Measurements from ENCODE around the gene SDR39U1. TPM values are rescaled to one million over a fixed set of nuclear protein-coding genes. Genes with fewer than 3 reads are reported as not detected.

SDR39U1 gene
- total and polyA plus RNA-seq, 2 donors from 2014 or later, result 62.3 to 97.8 TPM

DNA sequence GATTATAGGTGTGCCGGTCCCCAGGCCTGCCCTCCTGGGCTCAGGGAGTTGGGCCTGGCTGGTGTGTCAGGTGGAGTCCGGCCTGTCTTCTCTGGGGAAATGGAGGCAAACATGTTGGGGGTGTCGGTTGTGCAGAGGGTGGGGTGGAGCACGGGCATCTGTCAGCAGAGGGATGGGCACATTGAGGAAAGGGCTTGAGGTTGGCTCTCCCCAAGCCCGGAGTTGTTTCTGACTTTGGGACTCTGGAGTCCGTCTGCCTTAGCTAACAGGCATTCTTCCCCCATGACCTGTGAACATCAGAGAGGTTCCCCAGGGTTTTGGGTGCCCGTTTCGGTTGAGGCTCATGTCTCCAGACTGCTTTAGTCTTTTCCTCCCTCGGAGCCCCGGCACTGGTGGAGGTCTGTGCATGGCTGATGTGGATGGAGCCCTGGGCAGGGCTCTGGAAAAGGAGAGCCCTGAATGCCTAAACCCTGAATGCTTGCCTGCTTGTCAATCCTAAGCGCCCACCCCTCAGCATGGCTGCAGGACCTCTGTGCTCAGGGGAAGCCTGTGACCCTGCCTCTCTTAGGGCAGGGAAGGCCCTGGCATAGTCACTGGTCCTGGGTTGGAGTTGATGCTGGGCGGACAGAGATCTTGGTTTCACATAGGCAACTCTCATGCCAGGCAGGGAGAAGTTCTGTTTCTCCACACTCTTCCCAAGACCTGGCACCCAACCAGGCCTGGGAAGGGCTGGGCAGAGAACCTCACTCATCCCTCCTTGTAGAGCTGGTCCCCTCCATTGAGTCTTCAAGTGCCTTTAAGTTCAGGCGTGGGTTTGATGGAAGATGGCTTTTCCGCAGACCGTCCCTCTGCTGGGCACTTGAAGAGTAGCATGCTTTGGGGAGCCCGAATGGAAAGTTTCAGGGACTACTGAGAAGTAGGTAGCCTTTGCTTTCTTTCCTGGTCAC lies 30.9 kb downstream of the SDR39U1 start:
- Histone ChIP-seq H3K9ac (ENCODE audit: low read length in 3 of 3) (no peak overlapping the region), H3K4me1 (ENCODE audit: control insufficient read depth in 2 of 3, insufficient read depth in 2 of 3, low read depth in 1 of 3, low read length in 3 of 3) (no peaks in the 10 kb centered on the region), H3K36me3 (ENCODE audit: control insufficient read depth in 2 of 3, insufficient read depth in 3 of 3, low read length in 3 of 3) (peaks cover 0 to 7% (median 2%) of the 10 kb centered on the region in 3 donors), H3K4me3 (ENCODE audit: low read length in 3 of 3) (no peak overlapping the region), H3K27me3 (ENCODE audit: control insufficient read depth, insufficient read depth, low read length) (no peaks in the 10 kb centered on the region), H3K9me3 (ENCODE audit: control insufficient read depth in 2 of 3, insufficient read depth in 1 of 3, low read length in 3 of 3) (no peaks in the 10 kb centered on the region), H3K27ac (ENCODE audit: low read depth in 2 of 2, low read length in 2 of 2) (no peak overlapping the region)
- DNase-seq, result peak in 3 of 5 donors; percentile 31 to 77 (median 41)
- no peak for FAIRE-seq
- TF ChIP-seq, protein P1, sequence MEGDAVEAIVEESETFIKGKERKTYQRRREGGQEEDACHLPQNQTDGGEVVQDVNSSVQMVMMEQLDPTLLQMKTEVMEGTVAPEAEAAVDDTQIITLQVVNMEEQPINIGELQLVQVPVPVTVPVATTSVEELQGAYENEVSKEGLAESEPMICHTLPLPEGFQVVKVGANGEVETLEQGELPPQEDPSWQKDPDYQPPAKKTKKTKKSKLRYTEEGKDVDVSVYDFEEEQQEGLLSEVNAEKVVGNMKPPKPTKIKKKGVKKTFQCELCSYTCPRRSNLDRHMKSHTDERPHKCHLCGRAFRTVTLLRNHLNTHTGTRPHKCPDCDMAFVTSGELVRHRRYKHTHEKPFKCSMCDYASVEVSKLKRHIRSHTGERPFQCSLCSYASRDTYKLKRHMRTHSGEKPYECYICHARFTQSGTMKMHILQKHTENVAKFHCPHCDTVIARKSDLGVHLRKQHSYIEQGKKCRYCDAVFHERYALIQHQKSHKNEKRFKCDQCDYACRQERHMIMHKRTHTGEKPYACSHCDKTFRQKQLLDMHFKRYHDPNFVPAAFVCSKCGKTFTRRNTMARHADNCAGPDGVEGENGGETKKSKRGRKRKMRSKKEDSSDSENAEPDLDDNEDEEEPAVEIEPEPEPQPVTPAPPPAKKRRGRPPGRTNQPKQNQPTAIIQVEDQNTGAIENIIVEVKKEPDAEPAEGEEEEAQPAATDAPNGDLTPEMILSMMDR (IDR thresholded peaks at IDR 0.05; ENCODE audit: borderline replicate concordance, extremely low read depth, insufficient read depth), result peak; percentile 56
- intact Hi-C loops (cut with DNase I), result no loop called here

DNA sequence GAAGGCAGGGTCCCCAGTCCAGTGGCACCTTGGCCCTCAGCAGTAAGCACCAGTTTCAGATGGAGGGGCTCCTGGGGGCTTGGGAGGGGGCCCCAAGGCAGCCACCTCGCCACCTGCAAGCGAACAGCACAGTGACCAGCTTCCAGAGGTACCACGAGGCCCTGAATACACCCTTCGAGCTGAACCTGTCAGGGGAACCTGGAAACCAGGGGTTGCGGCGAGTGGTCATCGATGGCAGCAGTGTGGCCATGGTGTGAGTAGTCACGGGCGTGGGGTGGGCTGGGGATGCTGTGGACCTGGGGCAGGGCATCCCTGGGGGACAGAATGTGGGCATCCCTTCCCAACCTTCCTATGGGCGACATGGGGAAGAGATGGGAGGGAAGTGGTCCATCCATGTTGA lies 32.6 kb downstream of the SDR39U1 start:
- Histone ChIP-seq H3K27ac (ENCODE audit: low read depth in 2 of 2, low read length in 2 of 2) (no peak overlapping the region), H3K9ac (ENCODE audit: low read length in 3 of 3) (no peak overlapping the region), H3K36me3 (ENCODE audit: control insufficient read depth in 2 of 3, insufficient read depth in 3 of 3, low read length in 3 of 3) (peaks cover 0 to 7% (median 2%) of the 10 kb centered on the region in 3 donors), H3K27me3 (ENCODE audit: control insufficient read depth, insufficient read depth, low read length) (no peaks in the 10 kb centered on the region), H3K9me3 (ENCODE audit: control insufficient read depth in 2 of 3, insufficient read depth in 1 of 3, low read length in 3 of 3) (no peaks in the 10 kb centered on the region), H3K4me3 (ENCODE audit: low read length in 3 of 3) (no peak overlapping the region), H3K4me1 (ENCODE audit: control insufficient read depth in 2 of 3, insufficient read depth in 2 of 3, low read depth in 1 of 3, low read length in 3 of 3) (no peaks in the 10 kb centered on the region)
- FAIRE-seq (no peak), DNase-seq (peak in 1 of 5 donors; percentile 29)
- TF ChIP-seq, protein P1 (IDR thresholded peaks at IDR 0.05; ENCODE audit: borderline replicate concordance, extremely low read depth, insufficient read depth), result no peak
- intact Hi-C loops (cut with DNase I), result no loop called here

DNA sequence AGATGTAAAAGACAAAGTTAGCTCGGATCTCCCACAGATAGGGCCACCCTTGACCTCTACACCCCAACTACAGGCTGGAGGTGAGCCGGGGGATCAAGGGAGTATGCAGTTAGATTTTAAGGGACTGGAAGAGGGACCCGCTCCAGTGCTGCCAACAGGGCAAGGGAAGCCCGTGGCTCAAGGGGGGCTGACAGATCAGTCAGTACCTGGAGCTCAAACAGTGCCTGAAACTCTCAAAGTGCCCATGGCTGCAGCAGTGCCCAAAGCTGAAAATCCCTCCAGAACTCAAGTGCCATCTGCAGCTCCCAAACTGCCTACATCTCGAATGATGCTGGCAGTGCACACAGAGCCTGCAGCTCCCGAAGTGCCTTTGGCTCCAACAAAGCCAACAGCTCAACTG lies 33.4 kb downstream of the SDR39U1 start:
- no peak overlapping the region for H3K9ac ChIP-seq (ENCODE audit: low read length in 3 of 3)
- FAIRE-seq, result no peak
- H3K27ac ChIP-seq (ENCODE audit: low read depth in 2 of 2, low read length in 2 of 2), result no peak overlapping the region
- H3K27me3 ChIP-seq (ENCODE audit: control insufficient read depth, insufficient read depth, low read length), result no peaks in the 10 kb centered on the region
- peaks cover 0 to 2% (median 0%) of the 10 kb centered on the region in 3 donors for H3K4me1 ChIP-seq (ENCODE audit: control insufficient read depth in 2 of 3, insufficient read depth in 2 of 3, low read depth in 1 of 3, low read length in 3 of 3)
- DNase-seq, result no peak
- TF ChIP-seq, protein P1 (IDR thresholded peaks at IDR 0.05; ENCODE audit: borderline replicate concordance, extremely low read depth, insufficient read depth), result no peak
- intact Hi-C loops (cut with DNase I), result no loop called here
- no peaks in the 10 kb centered on the region for H3K9me3 ChIP-seq (ENCODE audit: control insufficient read depth in 2 of 3, insufficient read depth in 1 of 3, low read length in 3 of 3)
- H3K4me3 ChIP-seq (ENCODE audit: low read length in 3 of 3), result no peak overlapping the region
- peaks cover 0 to 7% (median 2%) of the 10 kb centered on the region in 3 donors for H3K36me3 ChIP-seq (ENCODE audit: control insufficient read depth in 2 of 3, insufficient read depth in 3 of 3, low read length in 3 of 3)

Measured in kidney (tissue), 14 donors.